GM21825 (cell line): ENCODE results near the gene CD5L.

Experiments used
- ATAC-seq: cut with Tn5 transposase; IDR thresholded peaks from one replicate; pipeline ENCODE4 v1.9.1; 2021; ENCODE audit warnings: mild to moderate bottlenecking, moderate library complexity; ENCODE audit not compliant: unreplicated experiment

The CD5L gene

GRCh38 chr1:157841708-157842107 is at the start of gene CD5L:
TSS of gene CD5L (minus strand) at chr1:157841808. CDS start at chr1:157841701, 107 bp downstream.
- no peak for ATAC-seq

GRCh38 chr1:157882580-157882979 is 41.0 kb upstream of the CD5L start:
- ATAC-seq = no peak

- no peak for ATAC-seq
These were observed 39.0 kb upstream of the CD5L start for GRCh38 chr1:157880621-157881020.

GRCh38 chr1:157878059-157878458 is 36.5 kb upstream of the CD5L start:
- ATAC-seq = no peak

- no peak for ATAC-seq
These were observed 28.9 kb upstream of the CD5L start for GRCh38 chr1:157870490-157870889.

GRCh38 chr1:157868654-157869053 is 27.0 kb upstream of the CD5L start:
- ATAC-seq = no peak

- ATAC-seq = no peak
These were observed 20.8 kb upstream of the CD5L start for GRCh38 chr1:157862114-157863070.

GRCh38 chr1:157856538-157856937 is 14.9 kb upstream of the CD5L start:
- ATAC-seq = no peak

- no peak for ATAC-seq
These were observed 10.9 kb upstream of the CD5L start for GRCh38 chr1:157852476-157852875.

- ATAC-seq = no peak
These were observed 7.7 kb upstream of the CD5L start for GRCh38 chr1:157849229-157849875.

GRCh38 chr1:157844089-157844830 is 2.7 kb upstream of the CD5L start:
- ATAC-seq = no peak

GRCh38 chr1:157842939-157843338 is 1.3 kb upstream of the CD5L start:
- no peak for ATAC-seq

- no peak for ATAC-seq
These were observed 2.6 kb downstream of the CD5L start for GRCh38 chr1:157838966-157839365.

GRCh38 chr1:157834430-157834829 is 7.2 kb downstream of the CD5L start:
- no peak for ATAC-seq

GRCh38 chr1:157833145-157833544 is 8.5 kb downstream of the CD5L start:
- no peak for ATAC-seq

- no peak for ATAC-seq
These were observed 9.5 kb downstream of the CD5L start for GRCh38 chr1:157831968-157832626.

- ATAC-seq = no peak
These were observed 10.7 kb downstream of the CD5L start for GRCh38 chr1:157830887-157831286.

GRCh38 chr1:157829711-157830110 is 11.9 kb downstream of the CD5L start:
- no peak for ATAC-seq

GRCh38 chr1:157829210-157829609 is 12.4 kb downstream of the CD5L start:
- no peak for ATAC-seq

GRCh38 chr1:157820299-157820698 is 21.3 kb downstream of the CD5L start:
- no peak for ATAC-seq

GRCh38 chr1:157819896-157820295 is 21.7 kb downstream of the CD5L start, which contains the start of gene FCRL1:
TSS of gene FCRL1 (minus strand) at chr1:157820120. CDS start at chr1:157820037, 83 bp downstream.
- no peak for ATAC-seq
